ENCODE data around the gene INSR. TPM values are rescaled to one million over a fixed set of nuclear protein-coding genes. Genes with fewer than 3 reads are reported as not detected.

The INSR gene
- 67.5 and 69.2 TPM in 2 replicates for total RNA-seq
- long read RNA-seq, partial matches to known transcripts = 3 of 19 reads
- long read RNA-seq, other reads (novel, unspliced or antisense) = 16 of 19 reads

DNA sequence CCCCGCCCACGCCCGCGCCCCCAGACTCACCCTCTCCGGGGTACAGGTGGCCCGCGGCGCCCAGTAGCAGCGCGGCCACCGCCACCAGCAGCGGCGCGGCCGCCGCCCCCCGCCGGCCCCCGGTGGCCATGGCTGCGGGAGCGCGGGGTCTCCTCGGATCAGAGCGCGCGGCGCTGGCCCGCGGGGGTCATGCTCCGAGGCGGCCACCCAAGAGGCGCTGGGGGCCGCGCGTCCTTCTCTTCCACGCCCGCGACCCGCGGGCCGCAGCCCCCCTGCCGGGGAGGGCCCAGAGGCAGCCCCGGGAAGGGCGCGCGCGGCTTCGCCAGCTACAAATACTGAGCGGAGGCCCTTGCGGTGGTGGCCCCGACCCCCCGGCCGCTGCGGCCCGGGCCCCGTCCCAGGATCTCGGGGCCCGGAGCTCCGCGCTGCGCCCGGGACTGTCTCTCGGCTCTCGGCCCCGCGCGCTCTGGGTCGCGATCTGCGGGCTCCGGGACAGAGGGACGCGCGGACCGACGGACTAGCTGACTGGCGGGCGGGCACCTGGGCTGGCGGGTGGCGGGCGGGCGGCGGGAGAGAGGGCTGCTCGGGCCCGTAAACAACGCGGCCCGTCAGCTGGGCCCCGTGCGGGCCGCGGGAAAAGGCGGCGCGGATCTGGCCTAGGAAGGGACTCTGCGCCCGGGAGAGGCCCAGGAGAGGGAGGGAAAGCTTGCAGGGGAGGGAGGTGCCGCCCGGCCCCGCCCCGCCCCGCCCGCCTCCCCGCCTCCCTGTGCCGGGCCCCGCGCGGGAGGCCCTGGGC lies at the start of gene INSR:
Gene INSR, minus strand, starts transcription at position 653 of the 796 bp plus-strand sequence. Its CDS starts 523 bp downstream, at position 130.
- DNase-seq (ENCODE audit: low spot score, unreplicated experiment) = peak; percentile 81
- Mint-ChIP-seq H3K27ac (peak within 1 kb of the TSS; percentile 92), H3K27me3 (peaks cover 3% of the 10 kb centered on the region), H3K36me3 (ENCODE audit: insufficient read depth) (no peaks in the 10 kb centered on the region), H3K4me1 (ENCODE audit: low read depth) (peaks cover 12% of the 10 kb centered on the region), H3K9me3 (ENCODE audit: low read depth) (no peaks in the 10 kb centered on the region), H3K4me3 (ENCODE audit: low read depth) (peak within 1 kb of the TSS; percentile 75)
- TF ChIP-seq, protein P1, sequence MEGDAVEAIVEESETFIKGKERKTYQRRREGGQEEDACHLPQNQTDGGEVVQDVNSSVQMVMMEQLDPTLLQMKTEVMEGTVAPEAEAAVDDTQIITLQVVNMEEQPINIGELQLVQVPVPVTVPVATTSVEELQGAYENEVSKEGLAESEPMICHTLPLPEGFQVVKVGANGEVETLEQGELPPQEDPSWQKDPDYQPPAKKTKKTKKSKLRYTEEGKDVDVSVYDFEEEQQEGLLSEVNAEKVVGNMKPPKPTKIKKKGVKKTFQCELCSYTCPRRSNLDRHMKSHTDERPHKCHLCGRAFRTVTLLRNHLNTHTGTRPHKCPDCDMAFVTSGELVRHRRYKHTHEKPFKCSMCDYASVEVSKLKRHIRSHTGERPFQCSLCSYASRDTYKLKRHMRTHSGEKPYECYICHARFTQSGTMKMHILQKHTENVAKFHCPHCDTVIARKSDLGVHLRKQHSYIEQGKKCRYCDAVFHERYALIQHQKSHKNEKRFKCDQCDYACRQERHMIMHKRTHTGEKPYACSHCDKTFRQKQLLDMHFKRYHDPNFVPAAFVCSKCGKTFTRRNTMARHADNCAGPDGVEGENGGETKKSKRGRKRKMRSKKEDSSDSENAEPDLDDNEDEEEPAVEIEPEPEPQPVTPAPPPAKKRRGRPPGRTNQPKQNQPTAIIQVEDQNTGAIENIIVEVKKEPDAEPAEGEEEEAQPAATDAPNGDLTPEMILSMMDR (IDR thresholded peaks at IDR 0.05; ENCODE audit: unreplicated experiment) = no peak

DNA sequence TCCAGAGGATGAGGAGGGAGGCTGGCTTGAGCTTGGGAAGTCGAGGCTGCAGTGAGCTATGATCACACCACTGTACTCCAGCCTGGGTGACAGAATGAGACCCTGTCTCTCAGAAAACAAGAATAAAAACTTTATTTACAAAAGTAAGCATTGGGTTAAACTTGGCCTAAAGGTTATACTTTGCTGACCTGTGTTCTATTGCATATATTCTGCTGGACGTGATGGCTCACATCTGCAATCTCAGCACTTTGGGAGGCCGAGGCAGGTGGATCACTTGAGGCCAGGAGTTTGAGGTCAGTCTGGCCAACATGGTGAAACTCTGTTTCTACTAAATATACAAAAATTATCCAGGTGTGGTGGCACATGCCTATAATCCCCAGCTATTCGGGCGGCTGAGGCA lies 47.9 kb upstream of the INSR start:
- Mint-ChIP-seq H3K4me3 (ENCODE audit: low read depth) (no peak overlapping the region), H3K27ac (no peak overlapping the region), H3K9me3 (ENCODE audit: low read depth) (no peaks in the 10 kb centered on the region), H3K4me1 (ENCODE audit: low read depth) (peaks cover 6% of the 10 kb centered on the region), H3K27me3 (no peaks in the 10 kb centered on the region), H3K36me3 (ENCODE audit: insufficient read depth) (no peaks in the 10 kb centered on the region)
- DNase-seq (ENCODE audit: low spot score, unreplicated experiment) = no peak
- TF ChIP-seq, protein P1 (IDR thresholded peaks at IDR 0.05; ENCODE audit: unreplicated experiment) = no peak

DNA sequence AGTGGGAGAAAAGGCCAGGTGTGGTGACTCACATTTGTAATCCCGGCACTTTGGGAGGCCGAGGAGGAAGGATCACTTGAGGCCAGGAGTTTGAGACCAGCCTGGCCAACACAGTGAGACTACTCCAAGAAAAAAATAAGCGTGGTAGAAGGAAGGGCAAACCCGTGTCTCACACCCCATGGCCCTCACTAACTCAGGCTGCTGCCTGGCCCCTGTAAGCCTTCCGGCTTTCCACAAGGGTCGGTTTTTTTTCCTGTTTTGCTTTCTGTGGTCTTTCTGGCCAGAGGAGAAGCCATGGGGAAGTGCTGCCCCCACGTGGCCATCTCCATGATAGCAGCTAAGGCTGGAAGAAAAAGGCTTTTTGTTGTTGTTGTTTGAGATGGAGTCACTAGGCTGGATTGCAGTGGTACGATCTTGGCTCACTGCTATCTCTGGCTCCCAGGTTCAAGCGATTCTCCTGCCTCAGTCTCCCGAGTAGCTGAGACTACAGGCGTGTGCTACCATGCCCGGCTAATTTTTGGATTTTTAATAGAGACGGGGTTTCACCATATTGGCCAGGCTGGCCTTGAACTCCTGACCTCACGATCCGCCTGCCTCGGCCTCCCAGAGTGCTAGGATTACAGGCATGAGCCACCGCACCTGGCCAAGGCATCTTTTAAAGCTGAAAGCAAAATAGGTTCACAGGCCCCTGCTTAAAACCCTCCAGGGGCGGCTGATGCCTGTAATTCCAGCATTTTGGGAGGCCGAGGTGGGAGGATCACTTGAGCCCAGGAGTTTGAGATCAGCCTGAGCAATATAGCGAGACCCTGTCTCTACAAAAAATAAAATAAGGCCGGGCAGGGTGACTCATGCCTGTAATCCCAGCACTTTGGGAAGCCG lies 47.0 kb upstream of the INSR start:
- Mint-ChIP-seq H3K36me3 (ENCODE audit: insufficient read depth) (no peaks in the 10 kb centered on the region), H3K4me1 (ENCODE audit: low read depth) (peaks cover 6% of the 10 kb centered on the region), H3K4me3 (ENCODE audit: low read depth) (no peak overlapping the region), H3K27ac (peak overlapping the region; percentile 49), H3K27me3 (no peaks in the 10 kb centered on the region), H3K9me3 (ENCODE audit: low read depth) (no peaks in the 10 kb centered on the region)
- peak; percentile 93 for DNase-seq (ENCODE audit: low spot score, unreplicated experiment)
- TF ChIP-seq, protein P1 (IDR thresholded peaks at IDR 0.05; ENCODE audit: unreplicated experiment) = peak; percentile 96

DNA sequence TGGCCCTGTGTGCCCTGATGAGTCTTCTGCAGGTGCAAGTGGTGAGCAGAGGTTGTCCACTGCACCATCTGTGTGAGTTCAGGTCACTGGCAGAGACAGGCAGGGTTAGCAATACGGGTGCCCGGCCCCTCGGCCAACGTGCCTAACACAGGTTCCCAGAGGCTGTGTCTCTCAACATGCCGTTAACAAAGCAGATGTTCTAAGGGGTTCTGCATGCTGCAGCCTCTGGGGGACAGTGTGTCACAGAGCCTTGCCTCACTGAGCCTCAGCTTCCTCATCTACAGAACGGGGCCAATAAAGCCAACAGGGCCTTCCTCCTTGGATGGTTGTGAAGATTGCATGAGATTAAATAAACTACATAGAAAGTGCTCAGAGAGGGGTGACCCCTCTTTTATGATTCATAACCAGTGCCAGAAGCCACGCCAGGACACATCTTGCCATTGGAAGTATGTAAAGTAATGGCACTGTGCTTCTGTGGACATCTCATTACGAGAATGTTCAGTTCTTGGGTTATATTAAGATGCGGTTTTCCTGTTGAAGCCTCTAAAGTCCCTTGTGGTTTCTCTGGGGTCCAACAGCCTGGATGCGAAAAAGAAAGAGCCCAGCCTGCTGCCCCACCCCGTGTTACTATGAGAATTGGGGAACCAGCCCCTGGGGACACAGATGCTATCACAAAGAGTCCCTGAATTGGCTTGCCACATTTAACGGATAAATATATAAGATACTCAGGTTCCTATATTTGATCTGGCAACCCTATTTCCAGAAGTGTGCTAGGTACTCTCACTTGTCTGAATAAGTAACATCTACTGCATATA lies 43.4 kb upstream of the INSR start:
- H3K4me1 Mint-ChIP-seq (ENCODE audit: low read depth) = no peaks in the 10 kb centered on the region
- H3K9me3 Mint-ChIP-seq (ENCODE audit: low read depth) = no peaks in the 10 kb centered on the region
- TF ChIP-seq, protein P1 (IDR thresholded peaks at IDR 0.05; ENCODE audit: unreplicated experiment) = no peak
- no peak overlapping the region for H3K4me3 Mint-ChIP-seq (ENCODE audit: low read depth)
- H3K36me3 Mint-ChIP-seq (ENCODE audit: insufficient read depth) = no peaks in the 10 kb centered on the region
- H3K27me3 Mint-ChIP-seq = peaks cover 9% of the 10 kb centered on the region
- no peak overlapping the region for H3K27ac Mint-ChIP-seq
- no peak for DNase-seq (ENCODE audit: low spot score, unreplicated experiment)
